Activated naive CD8-positive, alpha-beta T cell treated with anti-CD3 and anti-CD28 coated beads, Interleukin-2, amount 10 ng/mL, durations not matched to agents 7 days and 5 days (primary cell): ENCODE data around the gene FYB1. TPM values are rescaled to one million over a fixed set of nuclear protein-coding genes. Genes with fewer than 3 reads are reported as not detected.
A peak's percentile ranks its signal among the peaks of the same experiment; 100 is the strongest.

Experiments used
- ATAC-seq: fragments of 150-1000 bp; cut with Tn5 transposase; one replicate; pipeline ENCODE4 v1.10.0; 2021; ENCODE audit warnings: low read depth, moderate library complexity
- POLR2A ChIA-PET: fragments of 350-600 bp; sonication (Branson Sonifier 250); formaldehyde crosslinking; loops from one replicate; lab custom pipeline; 2021; ENCODE audit warnings: antibody characterized with exemption; lab: Charles Lee
- DNase-seq: peaks from one replicate; pipeline ENCODE4 v3.0.0; 2021
- H3K27ac Mint-ChIP-seq: one replicate; pipeline ENCODE4 v1.8.0; 2022; ENCODE audit warnings: mild to moderate bottlenecking, mixed read lengths
- H3K27me3 Mint-ChIP-seq: one replicate; pipeline ENCODE4 v1.8.0; 2022; ENCODE audit warnings: mild to moderate bottlenecking, moderate library complexity, mixed read lengths
- H3K36me3 Mint-ChIP-seq: one replicate; pipeline ENCODE4 v1.8.0; 2021; ENCODE audit warnings: mild to moderate bottlenecking, mixed read lengths
- H3K4me1 Mint-ChIP-seq: one replicate; pipeline ENCODE4 v1.8.0; 2021; ENCODE audit warnings: mixed read lengths
- H3K4me3 Mint-ChIP-seq: one replicate; pipeline ENCODE4 v1.8.0; 2022; ENCODE audit warnings: mild to moderate bottlenecking, moderate library complexity, mixed read lengths
- H3K9me3 Mint-ChIP-seq: one replicate; pipeline ENCODE4 v1.8.0; 2021; ENCODE audit warnings: mixed read lengths
- total RNA-seq, 2 experiments: library from RNA; stranded (reverse); gene quantifications; one replicate each; pipeline ENCODE4 v1.2.3, GENCODE V29; 2021

FYB1 gene
- total RNA-seq, 2 experiments from 2014 or later: 355 to 358 TPM

- Mint-ChIP-seq H3K9me3 (no peaks in the 10 kb centered on the region), H3K36me3 (no peaks in the 10 kb centered on the region), H3K27me3 (no peaks in the 10 kb centered on the region), H3K27ac (peak overlapping the region; percentile 92), H3K4me3 (peak overlapping the region; percentile 81), H3K4me1 (peaks cover 70% of the 10 kb centered on the region)
- POLR2A ChIA-PET: interaction anchor here (0.7 to 6.5 kb wide), 8 partner anchors 7 to 66 kb away, joined by 3 to 86 read pairs (median 23); no protein-coding TSS in a partner anchor
- DNase-seq (peak; percentile 60), ATAC-seq (peak; percentile 23)
These were observed 10.9 kb downstream of the FYB1 start for GRCh38 chr5:39208471-39208870.

DNA sequence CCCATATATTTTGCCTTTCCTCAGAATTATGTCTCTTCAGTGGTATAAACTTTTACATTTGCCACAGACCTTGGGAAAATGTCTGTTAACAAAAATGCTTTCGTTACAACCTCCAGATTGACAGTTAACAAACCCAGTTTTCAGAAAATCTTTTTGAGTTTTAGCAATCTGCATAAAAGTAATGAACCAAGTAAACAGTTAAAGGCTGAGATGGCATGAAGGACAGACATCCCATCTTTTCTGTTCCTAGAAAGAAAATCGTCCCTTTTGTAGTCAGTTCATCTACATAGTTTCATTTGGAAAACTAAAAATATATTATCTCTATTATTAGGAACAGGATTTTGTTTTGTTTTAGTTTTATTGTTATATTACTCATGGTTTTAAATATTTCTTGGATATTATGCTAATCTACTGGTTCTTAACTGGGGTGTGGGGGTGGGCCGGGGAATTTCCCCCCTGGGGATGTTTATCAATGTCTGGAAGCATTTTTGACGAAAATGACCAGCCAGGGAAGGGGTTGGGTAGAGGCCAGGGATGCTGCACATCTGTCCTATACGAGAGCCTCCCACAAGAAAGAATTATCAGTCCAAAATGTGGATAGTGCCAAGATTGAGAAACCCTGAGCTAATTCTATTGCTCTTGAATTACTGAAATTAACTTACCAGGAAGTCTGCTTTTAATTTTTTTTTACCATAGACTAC lies 11.9 kb downstream of the FYB1 start:
- H3K4me3 Mint-ChIP-seq: peak overlapping the region; percentile 81
- no peaks in the 10 kb centered on the region for H3K27me3 Mint-ChIP-seq
- POLR2A ChIA-PET: interaction anchor here (1.8 to 6.5 kb wide), 2 partner anchors 10 to 29 kb away, joined by 7 to 53 read pairs; no protein-coding TSS in a partner anchor
- peaks cover 65% of the 10 kb centered on the region for H3K4me1 Mint-ChIP-seq
- H3K27ac Mint-ChIP-seq: peak overlapping the region; percentile 92
- no peaks in the 10 kb centered on the region for H3K9me3 Mint-ChIP-seq
- ATAC-seq (no peak), DNase-seq (no peak)
- H3K36me3 Mint-ChIP-seq: no peaks in the 10 kb centered on the region

DNA sequence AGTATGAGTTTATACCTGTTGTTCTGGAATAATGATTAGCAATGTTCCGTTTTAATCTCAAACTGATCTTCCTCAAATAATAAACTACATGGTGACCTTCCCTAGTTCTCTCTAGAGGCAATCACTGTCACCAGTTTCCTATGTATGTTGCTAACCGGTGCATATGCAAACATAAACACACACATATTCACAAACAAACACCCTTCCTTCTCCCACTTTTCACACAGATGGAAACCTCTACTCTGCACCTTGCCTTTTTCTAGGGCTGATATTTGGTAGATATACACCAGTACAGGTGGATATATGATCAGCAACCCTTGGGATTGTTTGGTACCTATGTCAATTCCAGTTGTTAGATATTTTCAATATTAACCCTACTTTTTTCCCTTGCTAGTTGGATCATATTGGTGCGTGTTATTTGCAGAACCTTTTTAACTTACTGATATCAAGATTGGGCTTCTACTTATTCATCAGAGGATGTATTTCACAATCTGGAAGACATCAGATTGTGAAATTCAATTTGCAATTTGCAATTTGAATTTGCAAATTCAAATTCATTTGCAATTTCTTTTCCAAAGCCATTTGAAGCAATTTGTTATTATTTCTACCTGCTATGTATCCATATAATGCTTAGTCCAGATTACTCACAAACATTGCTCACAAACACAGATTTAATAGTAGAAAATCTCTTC lies 12.6 kb downstream of the FYB1 start:
- DNase-seq (no peak), ATAC-seq (no peak)
- Mint-ChIP-seq H3K27me3 (no peaks in the 10 kb centered on the region), H3K4me1 (peaks cover 61% of the 10 kb centered on the region), H3K27ac (peak overlapping the region; percentile 63), H3K36me3 (peaks cover 2% of the 10 kb centered on the region), H3K9me3 (no peaks in the 10 kb centered on the region), H3K4me3 (peak overlapping the region; percentile 63)
- POLR2A ChIA-PET: no interaction called here

DNA sequence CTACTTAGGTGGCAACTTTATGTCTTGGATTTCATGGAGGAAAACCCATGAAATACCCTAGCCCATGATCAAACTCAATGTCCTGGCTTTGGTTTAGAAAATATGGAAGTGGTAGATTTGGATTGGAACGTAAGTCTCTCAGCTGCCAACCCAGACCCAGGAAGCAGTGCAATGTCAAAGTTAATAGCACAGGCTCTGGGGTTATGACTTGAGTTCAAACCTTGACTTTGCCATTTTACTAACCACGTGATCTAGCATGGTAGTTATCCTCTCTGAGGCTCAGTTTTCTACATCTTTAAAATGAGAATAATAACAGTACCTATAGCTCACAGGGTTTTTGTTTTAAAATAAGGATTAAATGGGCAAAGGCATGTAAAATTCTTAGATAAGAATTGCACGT lies 13.8 kb downstream of the FYB1 start:
- Mint-ChIP-seq H3K36me3 (peaks cover 10% of the 10 kb centered on the region), H3K27ac (peak overlapping the region; percentile 96), H3K9me3 (no peaks in the 10 kb centered on the region), H3K4me1 (peaks cover 52% of the 10 kb centered on the region), H3K27me3 (no peaks in the 10 kb centered on the region), H3K4me3 (peak overlapping the region; percentile 91)
- no peak for DNase-seq
- POLR2A ChIA-PET: interaction anchor here (0.8 to 1.2 kb wide), 4 partner anchors 9 to 17 kb away, joined by 3 read pairs; no protein-coding TSS in a partner anchor
- ATAC-seq: no peak

DNA sequence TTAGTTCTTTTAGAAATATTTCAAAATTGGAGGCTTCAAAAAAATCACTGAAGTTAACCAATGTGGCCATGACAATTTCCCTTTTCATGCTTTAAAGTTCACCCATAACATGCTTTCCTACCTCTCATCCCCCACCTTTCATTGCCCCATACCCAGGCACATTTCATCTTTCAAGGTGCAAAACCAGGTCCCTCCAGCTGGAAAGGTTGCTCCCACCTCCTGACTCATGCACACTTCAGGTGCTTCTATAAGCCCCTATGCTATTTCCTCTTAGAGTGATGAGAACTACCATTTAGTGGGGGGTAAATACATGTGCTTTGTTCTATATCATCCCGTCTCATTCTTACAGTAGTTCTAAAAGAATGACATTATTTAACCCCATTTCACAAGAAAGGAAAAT lies 15.4 kb downstream of the FYB1 start:
- Mint-ChIP-seq H3K27ac (peak overlapping the region; percentile 96), H3K4me1 (peaks cover 39% of the 10 kb centered on the region), H3K27me3 (no peaks in the 10 kb centered on the region), H3K36me3 (peaks cover 23% of the 10 kb centered on the region), H3K9me3 (no peaks in the 10 kb centered on the region), H3K4me3 (peak overlapping the region; percentile 91)
- ATAC-seq: no peak
- POLR2A ChIA-PET: interaction anchor here (1.0 to 6.2 kb wide), 4 partner anchors 10 to 27 kb away, joined by 3 to 70 read pairs (median 24); no protein-coding TSS in a partner anchor
- DNase-seq: no peak

- Mint-ChIP-seq H3K4me1 (peaks cover 34% of the 10 kb centered on the region), H3K27ac (peak overlapping the region; percentile 96), H3K36me3 (peaks cover 23% of the 10 kb centered on the region), H3K4me3 (peak overlapping the region; percentile 91), H3K9me3 (no peaks in the 10 kb centered on the region), H3K27me3 (no peaks in the 10 kb centered on the region)
- ATAC-seq (no peak), DNase-seq (no peak)
- POLR2A ChIA-PET: interaction anchor here (0.7 to 6.2 kb wide), 10 partner anchors 8 to 71 kb away, joined by 3 to 86 read pairs (median 6); no protein-coding TSS in a partner anchor
These were observed 16.0 kb downstream of the FYB1 start for GRCh38 chr5:39203275-39203922.

GRCh38 chr5:39202597-39203274 lies 16.6 kb downstream of the FYB1 start:
- no peaks in the 10 kb centered on the region for H3K27me3 Mint-ChIP-seq
- DNase-seq (peak; percentile 47), ATAC-seq (peak; percentile 51)
- peak overlapping the region; percentile 91 for H3K4me3 Mint-ChIP-seq
- H3K9me3 Mint-ChIP-seq: no peaks in the 10 kb centered on the region
- POLR2A ChIA-PET: interaction anchor here (0.7 to 6.2 kb wide), 9 partner anchors 8 to 72 kb away, joined by 4 to 86 read pairs (median 8); no protein-coding TSS in a partner anchor
- peaks cover 25% of the 10 kb centered on the region for H3K36me3 Mint-ChIP-seq
- peak overlapping the region; percentile 96 for H3K27ac Mint-ChIP-seq
- peaks cover 32% of the 10 kb centered on the region for H3K4me1 Mint-ChIP-seq

- Mint-ChIP-seq H3K4me3 (peak overlapping the region; percentile 91), H3K27me3 (no peaks in the 10 kb centered on the region), H3K27ac (peak overlapping the region; percentile 96), H3K36me3 (peaks cover 25% of the 10 kb centered on the region), H3K4me1 (peaks cover 28% of the 10 kb centered on the region), H3K9me3 (no peaks in the 10 kb centered on the region)
- no peak for DNase-seq
- ATAC-seq: no peak
- POLR2A ChIA-PET: interaction anchor here (0.9 to 6.2 kb wide), 9 partner anchors 8 to 81 kb away, joined by 3 to 86 read pairs (median 8); no protein-coding TSS in a partner anchor
These were observed 17.4 kb downstream of the FYB1 start for GRCh38 chr5:39201781-39202596.

DNA sequence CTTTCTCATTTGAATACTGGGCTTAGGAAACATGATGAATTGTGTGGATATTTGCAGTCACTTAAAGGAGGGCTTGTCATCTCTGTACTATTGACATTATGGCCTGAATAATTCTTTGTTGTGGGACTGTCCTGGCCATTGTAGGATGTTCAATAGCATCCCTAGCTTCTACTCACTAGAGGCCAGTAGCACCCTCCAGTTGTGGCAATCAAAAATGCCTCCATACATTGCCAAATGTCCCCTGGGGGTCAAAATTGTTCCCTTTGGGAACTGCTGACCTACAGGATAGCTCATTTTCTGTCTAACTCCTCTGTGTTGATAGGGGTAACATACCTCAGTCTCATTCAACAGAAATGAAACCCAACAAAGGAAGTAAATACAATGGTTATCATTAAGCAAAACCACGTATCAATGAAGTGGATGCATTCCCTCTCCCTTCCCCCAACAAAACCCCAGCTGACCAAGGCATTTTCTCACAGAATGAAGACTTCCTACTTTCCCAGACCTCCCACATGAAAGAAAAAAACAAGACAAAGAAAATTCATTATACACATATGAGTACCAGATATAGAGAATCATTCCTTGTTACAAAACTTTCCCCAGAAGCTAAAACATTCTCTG lies 18.1 kb downstream of the FYB1 start:
- peaks cover 29% of the 10 kb centered on the region for H3K4me1 Mint-ChIP-seq
- peak overlapping the region; percentile 96 for H3K27ac Mint-ChIP-seq
- peaks cover 28% of the 10 kb centered on the region for H3K36me3 Mint-ChIP-seq
- no peaks in the 10 kb centered on the region for H3K9me3 Mint-ChIP-seq
- DNase-seq (no peak), ATAC-seq (peak; percentile 12)
- peak overlapping the region; percentile 91 for H3K4me3 Mint-ChIP-seq
- H3K27me3 Mint-ChIP-seq: no peaks in the 10 kb centered on the region
- POLR2A ChIA-PET: interaction anchor here (0.7 to 6.2 kb wide), 6 partner anchors 10 to 82 kb away, joined by 3 to 86 read pairs (median 58); no protein-coding TSS in a partner anchor

- DNase-seq (no peak), ATAC-seq (no peak)
- Mint-ChIP-seq H3K9me3 (no peaks in the 10 kb centered on the region), H3K4me3 (peak overlapping the region; percentile 91), H3K27ac (peak overlapping the region; percentile 96), H3K4me1 (peaks cover 29% of the 10 kb centered on the region), H3K27me3 (no peaks in the 10 kb centered on the region), H3K36me3 (peaks cover 33% of the 10 kb centered on the region)
- POLR2A ChIA-PET: interaction anchor here (1.0 to 6.2 kb wide), 6 partner anchors 11 to 47 kb away, joined by 3 to 86 read pairs (median 58); no protein-coding TSS in a partner anchor
These were observed 19.3 kb downstream of the FYB1 start for GRCh38 chr5:39200081-39200480.

- DNase-seq: no peak
- peak overlapping the region; percentile 91 for H3K4me3 Mint-ChIP-seq
- POLR2A ChIA-PET: interaction anchor here (1.0 to 6.2 kb wide), 5 partner anchors 10 to 23 kb away, joined by 3 to 86 read pairs (median 70); no protein-coding TSS in a partner anchor
- no peaks in the 10 kb centered on the region for H3K27me3 Mint-ChIP-seq
- H3K4me1 Mint-ChIP-seq: peaks cover 30% of the 10 kb centered on the region
- peaks cover 41% of the 10 kb centered on the region for H3K36me3 Mint-ChIP-seq
- H3K27ac Mint-ChIP-seq: peak overlapping the region; percentile 96
- H3K9me3 Mint-ChIP-seq: no peaks in the 10 kb centered on the region
- ATAC-seq: no peak
These were observed 20.0 kb downstream of the FYB1 start for GRCh38 chr5:39199335-39199734.
